Hematopoietic multipotent progenitor cell (in vitro differentiated cells): ENCODE results near the gene SCUBE2. TPM values are rescaled to one million over a fixed set of nuclear protein-coding genes. Genes with fewer than 3 reads are reported as not detected.

Experiments
- DNase-seq, 3 donors: peaks; one replicate each; pipeline ENCODE4 v3.0.0-alpha.2; 2011 to 2015; ENCODE audit warnings: low read depth in 2 of 3, low spot score in 2 of 3
- total RNA-seq: library from RNA; depleted of rRNA; stranded (reverse); fragments of >200 nt; gene quantifications from one replicate; pipeline ENCODE4 v1.2.3, GENCODE V29; 2012

SCUBE2 gene
- total RNA-seq, 1 donor: 0.27 TPM

GRCh38 chr11:9049959-9050358 is 41.4 kb downstream of the SCUBE2 start:
- DNase-seq: no peak

- no peak for DNase-seq
Measured at GRCh38 chr11:9047964-9048523, 43.4 kb downstream of the SCUBE2 start.

- no peak for DNase-seq
Measured at GRCh38 chr11:9046481-9046880, 44.9 kb downstream of the SCUBE2 start.

DNA sequence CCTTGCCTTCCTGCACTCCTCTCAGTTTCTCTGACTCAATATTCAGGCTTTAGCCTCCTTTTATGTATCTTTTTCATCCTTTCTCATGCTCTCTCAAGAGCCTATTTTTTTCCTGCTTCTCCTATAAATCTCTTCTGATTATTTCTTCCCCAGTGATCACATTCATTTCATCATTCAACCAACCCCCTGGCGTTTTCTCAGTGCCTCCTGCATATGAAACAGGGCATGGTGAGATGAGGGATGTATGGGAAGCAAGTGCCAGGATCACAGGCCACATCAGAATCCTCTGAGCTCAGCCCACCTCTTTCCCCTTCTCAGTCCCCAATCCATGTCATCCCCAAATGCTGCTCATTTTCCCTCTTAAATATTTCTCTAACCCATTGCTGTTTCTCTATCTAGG is 48.9 kb downstream of the SCUBE2 start:
- DNase-seq: no peak

DNA sequence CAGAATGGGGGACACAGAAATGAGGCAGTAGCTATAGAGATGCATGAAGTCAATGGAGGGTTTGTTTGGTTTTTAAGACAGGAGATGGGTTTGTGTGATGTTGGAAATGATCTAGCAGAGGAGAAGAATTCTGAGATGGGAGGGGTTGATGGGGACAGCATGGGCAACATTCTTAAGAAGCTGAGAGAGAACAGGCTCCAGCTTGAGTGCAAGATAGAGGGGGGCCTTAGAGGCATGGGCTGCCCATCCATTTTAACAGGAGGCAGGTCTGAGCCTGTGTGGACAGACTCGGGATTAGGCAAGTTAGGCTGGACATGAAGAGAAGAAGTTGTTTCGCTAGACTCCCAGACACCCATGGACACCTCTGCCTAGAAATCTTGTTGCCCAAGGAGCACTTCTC is 49.7 kb downstream of the SCUBE2 start:
- DNase-seq: no peak

DNA sequence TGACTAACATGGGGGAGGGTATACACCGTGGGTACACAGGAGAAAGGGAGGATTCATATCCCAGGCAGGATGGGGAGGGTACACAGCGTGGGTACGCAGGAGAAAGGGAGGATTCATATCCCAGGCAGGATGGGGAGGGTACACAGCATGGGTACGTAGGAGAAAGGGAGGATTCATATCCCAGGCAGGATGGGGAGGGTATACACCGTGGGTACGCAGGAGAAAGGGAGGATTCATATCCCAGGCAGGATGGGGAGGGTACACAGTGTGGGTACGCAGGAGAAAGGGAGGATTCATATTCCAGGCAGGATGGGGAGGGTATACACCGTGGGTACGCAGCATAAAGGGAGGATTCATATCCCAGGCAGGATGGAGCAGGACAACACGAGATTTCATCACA is 51.0 kb downstream of the SCUBE2 start:
- no peak for DNase-seq

GRCh38 chr11:9039863-9040262 is 51.5 kb downstream of the SCUBE2 start:
- DNase-seq: no peak

- DNase-seq: no peak
Measured at GRCh38 chr11:9039198-9039597, 52.2 kb downstream of the SCUBE2 start.

DNA sequence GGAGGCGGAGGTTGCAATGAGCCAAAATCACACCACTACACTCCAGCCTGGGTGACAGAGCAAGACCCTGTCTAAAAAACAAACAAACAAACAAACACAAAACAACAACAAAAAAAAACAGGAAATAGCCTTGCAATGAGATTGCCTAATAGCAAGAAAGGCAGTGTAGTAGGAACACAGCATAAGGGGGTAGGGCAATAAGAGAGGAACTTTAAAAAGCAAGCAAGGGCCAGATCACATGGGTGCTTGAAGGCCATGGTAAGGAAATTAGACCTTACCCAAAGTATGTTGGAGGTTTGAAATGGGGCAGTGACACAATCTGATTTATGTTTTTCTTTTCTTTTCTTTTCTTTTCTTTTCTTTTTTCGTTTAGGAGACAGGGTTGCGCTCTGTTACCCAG is 52.9 kb downstream of the SCUBE2 start:
- no peak for DNase-seq

GRCh38 chr11:9037963-9038362 is 53.4 kb downstream of the SCUBE2 start:
- DNase-seq: no peak

GRCh38 chr11:9037046-9037780 is 54.2 kb downstream of the SCUBE2 start:
- DNase-seq: no peak

GRCh38 chr11:9030601-9031000 is 60.8 kb downstream of the SCUBE2 start:
- DNase-seq: no peak

DNA sequence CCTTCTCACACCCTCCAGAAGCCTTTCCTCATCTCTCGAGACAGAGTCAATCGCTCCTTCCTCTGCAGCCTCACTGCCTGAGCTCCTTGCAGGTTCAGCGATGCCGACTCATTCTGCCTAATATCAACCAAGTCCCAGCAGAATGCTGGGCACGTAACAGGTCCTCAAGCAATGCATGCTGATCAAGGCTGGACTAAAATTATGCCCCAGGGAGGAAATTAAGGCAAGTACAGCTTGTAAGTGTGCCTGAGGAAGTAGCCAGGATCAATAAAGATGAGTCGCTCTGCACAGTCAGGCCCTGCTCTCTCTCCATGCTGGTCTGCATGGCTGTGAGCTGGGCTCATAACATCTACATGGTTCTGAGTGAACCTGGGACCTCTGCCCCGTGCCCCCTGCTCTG is 62.0 kb downstream of the SCUBE2 start:
- DNase-seq: no peak

GRCh38 chr11:9028581-9028980 is 62.8 kb downstream of the SCUBE2 start:
- DNase-seq: no peak

DNA sequence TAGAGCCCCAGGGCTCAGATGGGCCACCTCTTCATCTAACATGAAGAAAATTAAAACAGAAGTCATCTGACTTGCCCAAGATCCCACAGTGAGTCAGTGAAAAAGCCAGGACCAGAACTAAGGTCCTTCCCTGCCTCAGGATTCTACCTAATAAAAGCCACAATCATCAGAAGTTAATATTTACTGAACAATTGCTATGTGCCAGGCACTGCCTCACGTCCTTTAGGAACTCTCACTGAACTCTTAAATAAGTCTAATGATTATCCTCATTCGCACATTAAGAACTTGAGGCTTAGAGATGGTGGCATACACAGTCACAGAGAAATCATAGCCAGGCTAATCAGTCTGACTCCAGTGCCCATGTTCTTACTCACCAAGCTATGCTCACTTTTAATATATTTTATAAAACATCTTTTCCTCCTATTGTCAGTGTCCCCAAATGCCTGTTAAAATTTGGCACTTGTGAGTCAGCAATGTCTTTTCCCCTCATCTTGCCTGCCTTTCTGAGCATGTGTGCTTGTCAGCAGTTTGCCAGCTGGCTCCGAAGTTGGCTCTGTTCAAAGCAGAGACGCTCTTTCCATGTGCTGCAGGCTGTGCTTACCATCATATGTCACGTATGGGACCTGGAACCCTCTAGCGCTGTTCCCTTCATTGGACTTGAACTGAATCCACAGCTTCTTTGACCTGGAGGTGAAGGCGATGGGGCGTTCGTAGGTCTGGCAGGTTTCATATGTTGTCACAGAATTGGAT is 66.1 kb downstream of the SCUBE2 start:
- DNase-seq: no peak

DNA sequence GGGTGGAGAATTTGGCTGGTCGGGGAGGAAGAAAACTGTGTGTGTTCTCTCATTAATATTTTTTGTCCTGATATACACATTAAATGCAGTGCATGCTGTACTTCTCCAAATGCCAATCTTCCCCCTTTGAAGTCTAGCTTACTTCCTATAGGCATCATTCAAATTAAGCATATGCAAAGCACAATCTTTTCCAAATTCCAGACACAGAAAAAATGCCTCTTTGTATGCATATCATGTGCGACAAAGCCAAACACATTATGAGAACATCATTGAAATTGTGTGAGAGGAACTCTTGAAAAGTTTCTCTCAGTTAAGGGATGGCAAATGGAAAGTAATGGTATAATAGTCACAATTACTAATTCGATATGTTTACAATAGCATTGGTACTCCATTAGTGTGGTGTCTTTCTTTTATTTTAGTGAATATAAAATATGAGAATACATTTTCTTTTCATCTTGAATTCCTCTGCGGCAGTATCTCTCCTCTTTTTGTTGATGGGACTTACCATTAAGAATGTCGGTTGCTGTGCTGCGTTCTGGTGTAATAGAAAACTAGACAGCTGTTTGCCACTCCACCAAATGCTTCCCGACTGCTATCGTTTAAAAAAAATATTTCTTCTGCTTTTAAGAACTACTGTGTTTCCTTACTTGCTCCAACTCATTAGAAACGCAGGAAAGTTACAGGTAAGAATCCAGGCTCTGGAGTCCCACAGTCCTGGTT is 68.3 kb downstream of the SCUBE2 start:
- no peak for DNase-seq

DNA sequence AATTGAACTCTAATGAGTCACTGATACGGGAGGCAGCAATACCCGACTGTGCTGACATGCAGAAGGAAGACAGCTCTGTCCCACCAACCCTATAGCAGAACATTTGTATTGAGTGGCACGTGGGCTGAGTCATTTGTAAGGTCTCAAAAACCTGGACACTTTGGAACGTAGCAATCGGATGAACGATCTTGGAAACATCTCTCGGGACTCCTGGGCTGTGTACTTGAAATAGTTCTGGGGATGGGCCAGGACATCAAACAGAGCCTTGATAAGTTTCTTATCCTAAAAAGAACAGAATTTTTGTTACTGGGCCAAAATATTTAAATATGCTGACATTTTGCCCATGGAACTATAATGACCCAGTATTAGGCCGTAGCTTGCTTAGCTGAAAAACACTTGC is 70.5 kb downstream of the SCUBE2 start:
- no peak for DNase-seq

GRCh38 chr11:9019861-9020260 is 71.5 kb downstream of the SCUBE2 start:
- no peak for DNase-seq

DNA sequence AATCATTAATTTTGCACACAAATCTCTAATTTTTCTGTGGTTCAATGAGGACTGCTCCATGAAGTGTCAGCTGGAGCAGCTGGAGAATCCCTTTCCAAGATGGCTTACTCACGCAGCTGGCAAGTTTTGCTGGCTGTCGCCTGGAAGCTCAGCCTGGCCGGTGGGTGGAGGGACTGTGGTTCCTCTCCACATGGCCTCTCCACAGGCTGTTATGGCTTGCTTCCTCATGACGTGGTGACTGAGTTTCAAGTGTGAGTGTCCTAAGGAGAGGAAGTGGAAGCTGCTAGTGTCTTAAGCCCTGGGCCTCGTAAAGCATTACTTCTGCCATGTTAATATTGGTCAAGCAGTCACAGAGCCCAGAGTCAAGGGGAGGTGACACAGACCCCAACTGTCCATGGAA is 73.6 kb downstream of the SCUBE2 start:
- DNase-seq: peak in 1 of 3 donors; percentile 53

DNA sequence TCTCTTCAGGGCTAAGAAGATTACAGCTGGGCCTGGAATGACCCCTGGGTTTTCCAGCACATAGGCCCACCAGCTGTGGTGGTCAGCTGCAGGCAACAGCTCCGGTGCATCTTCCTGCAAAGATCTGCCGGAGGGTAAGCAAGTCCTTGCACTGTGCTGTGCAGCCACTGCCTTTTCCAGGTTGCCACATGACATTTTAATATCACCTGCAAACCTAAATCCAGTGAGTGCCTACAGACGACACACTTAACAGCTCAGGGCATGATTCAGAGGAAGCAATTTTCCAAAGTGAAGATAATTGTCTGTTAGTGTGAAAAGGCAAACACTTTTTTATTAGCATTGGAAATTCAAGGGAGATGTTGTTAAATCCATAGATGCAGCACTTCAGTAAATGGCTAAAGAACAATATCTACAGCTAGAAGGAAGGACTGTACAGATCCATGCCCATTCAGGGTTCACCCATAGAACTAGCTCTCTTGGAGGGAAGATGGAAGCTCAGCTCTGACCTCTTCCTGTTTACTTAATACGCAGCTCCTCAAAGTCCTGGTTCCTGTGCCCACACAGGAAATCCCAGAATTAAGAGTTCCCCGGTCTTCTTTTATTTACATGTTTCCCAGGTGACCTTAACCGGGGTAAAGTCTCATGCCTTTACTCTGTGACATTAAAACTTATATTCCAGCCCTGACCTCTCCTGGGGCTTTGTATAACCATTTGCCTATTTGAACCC is 74.3 kb downstream of the SCUBE2 start:
- DNase-seq: no peak

DNA sequence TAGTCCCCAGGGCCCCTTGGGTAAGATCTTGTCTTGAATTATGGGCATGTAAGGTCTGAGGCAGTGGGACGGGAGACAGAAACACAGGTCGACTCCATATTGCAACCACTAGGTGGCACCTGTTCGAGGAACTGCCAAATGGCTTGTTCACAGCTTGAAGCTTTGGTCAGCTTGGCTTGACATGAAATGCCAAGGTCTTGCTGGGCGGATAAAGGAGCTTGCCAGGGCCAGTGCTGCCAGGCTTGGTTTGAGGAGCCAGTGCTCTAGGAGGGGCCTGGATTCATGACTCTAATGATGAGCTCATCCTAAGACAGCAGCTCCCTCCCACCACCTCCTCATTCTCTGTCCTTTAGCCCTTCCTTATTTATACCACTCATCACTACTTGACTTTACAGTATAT is 75.7 kb downstream of the SCUBE2 start:
- DNase-seq: peak in 2 of 3 donors; percentile 59 to 76
